ENCODE measurements around the gene USP3.

- no peak for TF ChIP-seq CTCF (IDR thresholded peaks at IDR 0.05)
- no peak for TF ChIP-seq POLR2A (IDR thresholded peaks at IDR 0.05)
These were observed 101.4 kb downstream of the USP3 start for GRCh38 chr15:63605816-63606215.

Data from esophagus squamous epithelium (tissue), 4 donors.